ENCODE measurements around the gene CBX7. TPM values are rescaled to one million over a fixed set of nuclear protein-coding genes. Genes with fewer than 3 reads are reported as not detected.
"Not testable (repeated sequence)": the region's sequence is repeated elsewhere in the genome, so short reads cannot be mapped to it uniquely, and the experiment has no call there.

CBX7 gene
- total and polyA plus RNA-seq, 10 donors = 20.2 to 99.4 (median 60.3) TPM

- WGBS, 5 donors = 19 to 22% (median 21%) methylated on average over 19 to 22 of the region's 22 CpGs
- peak overlapping the region in 2 of 8 donors; percentile 13 to 52 for H3K4me3 ChIP-seq
- DNase-seq = peak; percentile 95
- H3K27me3 ChIP-seq (replicated peaks in 1 of 7) = peaks cover 0 to 5% (median 0%) of the 10 kb centered on the region in 7 donors
- intact Hi-C loops (cut with DNase I; ENCODE audit: low total_unique reads) = loop anchor here (10.0 kb wide), 1 partner anchor 340 kb away; no protein-coding TSS in a partner anchor
- peaks cover 43 to 95% (median 90%) of the 10 kb centered on the region in 6 donors for H3K4me1 ChIP-seq
- H3K9me3 ChIP-seq = no peaks in the 10 kb centered on the region
- peak overlapping the region; percentile 71 to 94 (median 88) for H3K27ac ChIP-seq
- H3K36me3 ChIP-seq = no peaks in the 10 kb centered on the region
- TF ChIP-seq CTCF (IDR thresholded peaks at IDR 0.05 in 8 of 11, conservative IDR thresholded peaks at IDR 0.05 in 3 of 11) (no peak), POLR2AphosphoS5 (IDR thresholded peaks at IDR 0.05) (peak; percentile 66 to 79 (median 75)), POLR2A (IDR thresholded peaks at IDR 0.05) (no peak)
Observed at GRCh38 chr22:39174498-39175352, 22.2 kb upstream of the CBX7 start.

DNA sequence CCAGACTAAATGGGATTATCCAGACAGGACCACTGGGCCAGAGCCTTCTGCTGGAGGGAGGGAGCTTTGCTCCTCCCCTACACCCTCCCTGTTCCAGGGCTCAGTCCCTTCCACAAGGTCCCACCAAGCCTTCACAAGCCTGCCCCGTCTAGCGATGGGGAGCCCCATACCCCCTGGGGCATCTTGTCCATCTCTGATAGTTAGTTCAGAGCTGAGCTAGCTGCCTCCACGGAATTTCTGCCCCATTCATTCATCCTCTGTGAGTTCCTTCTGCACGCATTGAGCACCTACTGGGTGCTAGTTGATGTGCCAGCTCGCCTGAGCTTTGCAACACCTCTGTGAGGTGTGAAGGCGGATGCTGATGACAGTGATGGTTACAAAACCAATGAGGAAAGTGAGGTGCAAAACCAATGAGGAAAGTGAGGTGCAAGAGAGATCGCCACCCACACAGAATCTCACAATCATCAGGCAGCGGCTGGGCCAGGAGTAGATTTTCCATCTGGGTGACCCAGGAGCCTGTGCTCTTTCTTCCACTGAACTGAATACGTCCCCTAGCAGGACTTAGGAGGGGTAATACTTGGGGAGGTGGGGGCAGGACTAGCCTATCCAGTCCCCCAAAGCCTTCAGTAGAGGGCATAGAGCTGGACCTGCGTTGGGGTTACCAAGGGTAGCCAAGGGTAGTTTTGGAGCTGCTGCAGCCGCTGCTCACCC is 21.5 kb upstream of the CBX7 start:
- intact Hi-C loops (cut with DNase I; ENCODE audit: low total_unique reads) = loop anchor here (2.0 to 10.0 kb wide), 2 partner anchors 63 to 341 kb away; no protein-coding TSS in a partner anchor
- Histone ChIP-seq H3K27ac (peak overlapping the region; percentile 71 to 94 (median 88)), H3K4me3 (peak overlapping the region in 2 of 8 donors; percentile 13 to 52), H3K4me1 (peaks cover 39 to 87% (median 83%) of the 10 kb centered on the region in 6 donors), H3K9me3 (no peaks in the 10 kb centered on the region), H3K27me3 (replicated peaks in 1 of 7) (peaks cover 0 to 8% (median 0%) of the 10 kb centered on the region in 7 donors), H3K36me3 (no peaks in the 10 kb centered on the region)
- DNase-seq = peak; percentile 82
- WGBS, 5 donors = 47 to 64% (median 53%) methylated on average over 10 to 11 of the region's 11 CpGs
- no peak for TF ChIP-seq CTCF (IDR thresholded peaks at IDR 0.05 in 8 of 11, conservative IDR thresholded peaks at IDR 0.05 in 3 of 11)
- peak in 1 of 3 donors; percentile 60 for TF ChIP-seq POLR2AphosphoS5 (IDR thresholded peaks at IDR 0.05)

DNA sequence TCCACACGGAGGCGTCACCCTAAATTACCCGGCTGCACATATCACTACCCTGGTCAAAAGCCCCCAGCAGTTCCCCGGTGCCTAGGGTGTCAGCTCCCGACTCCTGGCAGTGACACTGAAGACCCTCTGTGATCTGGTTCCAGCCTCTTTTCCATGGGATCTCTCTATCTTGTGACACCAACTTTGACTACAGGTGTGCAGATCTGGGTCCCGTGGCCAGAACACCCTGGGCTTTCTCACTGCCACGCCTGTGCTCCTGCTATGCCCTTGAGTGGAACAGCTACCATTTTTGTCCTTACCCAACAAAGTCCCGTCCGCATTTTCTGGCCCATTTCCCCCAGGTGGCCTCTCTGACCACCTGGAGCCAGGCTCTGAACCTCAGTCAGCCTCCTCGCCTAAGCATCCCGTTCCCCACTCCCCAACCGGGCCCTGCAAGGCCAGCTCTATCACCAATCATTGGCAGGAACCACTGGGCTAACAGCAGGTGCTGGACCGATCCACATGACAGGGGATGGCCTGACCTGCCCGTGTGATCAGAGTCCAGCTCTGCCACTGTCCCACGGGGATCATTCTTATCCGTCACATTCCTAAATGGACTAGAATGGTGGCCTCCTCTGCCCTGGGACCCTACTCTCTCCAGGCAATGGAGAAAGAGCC is 20.7 kb upstream of the CBX7 start:
- peak overlapping the region; percentile 46 to 94 (median 88) for H3K27ac ChIP-seq
- H3K4me3 ChIP-seq = no peak overlapping the region
- peaks cover 0 to 8% (median 0%) of the 10 kb centered on the region in 7 donors for H3K27me3 ChIP-seq (replicated peaks in 1 of 7)
- intact Hi-C loops (cut with DNase I; ENCODE audit: low total_unique reads) = loop anchor here (2.0 to 10.0 kb wide), 2 partner anchors 64 to 342 kb away; no protein-coding TSS in a partner anchor
- no peaks in the 10 kb centered on the region for H3K36me3 ChIP-seq
- no peaks in the 10 kb centered on the region for H3K9me3 ChIP-seq
- no peak for DNase-seq
- TF ChIP-seq POLR2AphosphoS5 (IDR thresholded peaks at IDR 0.05) (no peak), POLR2A (IDR thresholded peaks at IDR 0.05) (no peak), CTCF (IDR thresholded peaks at IDR 0.05 in 8 of 11, conservative IDR thresholded peaks at IDR 0.05 in 3 of 11) (no peak)
- WGBS, 5 donors = 83 to 91% (median 86%) methylated on average over 16 of the region's 16 CpGs
- peaks cover 36 to 80% (median 76%) of the 10 kb centered on the region in 6 donors for H3K4me1 ChIP-seq

DNA sequence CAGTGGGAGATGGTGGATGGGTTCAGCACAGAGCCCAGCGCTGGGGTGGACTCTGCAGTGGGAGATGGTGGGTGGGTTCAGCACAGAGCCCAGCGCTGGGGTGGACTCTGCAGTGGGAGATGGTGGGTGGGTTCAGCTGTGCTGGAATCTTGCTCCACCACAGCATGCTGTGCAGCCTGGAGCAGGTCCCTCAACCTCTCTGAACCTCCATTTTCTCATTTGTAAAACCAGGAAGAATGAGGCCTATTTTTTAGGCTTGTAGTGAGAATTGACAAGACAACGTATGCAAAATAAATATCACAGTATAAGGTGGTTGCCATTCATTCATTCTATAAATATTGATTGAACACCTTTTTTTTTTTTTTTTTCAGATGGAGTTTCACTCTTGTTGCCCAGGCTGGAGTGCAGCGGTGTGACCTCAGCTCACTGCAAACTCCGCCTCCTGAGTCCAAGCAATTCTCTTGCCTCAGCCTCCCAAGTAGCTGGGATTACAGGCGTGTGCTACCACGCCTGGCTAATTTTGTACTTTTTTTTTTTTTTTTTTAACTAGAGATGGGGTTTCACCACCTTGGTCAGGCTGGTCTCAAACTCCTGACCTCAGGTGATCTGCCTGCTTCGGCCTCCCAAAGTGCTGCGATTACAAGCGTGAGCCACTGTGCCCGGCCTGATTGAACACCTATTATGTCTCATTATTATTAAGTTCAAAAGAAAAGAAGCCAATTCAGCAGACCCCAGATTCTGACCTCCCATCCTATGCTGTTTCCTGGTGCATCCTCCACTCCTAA is 20.0 kb upstream of the CBX7 start:
- not testable (repeated sequence) for H3K27me3 ChIP-seq (replicated peaks in 1 of 7); H3K36me3 ChIP-seq; DNase-seq; H3K9me3 ChIP-seq; H3K4me3 ChIP-seq
- Histone ChIP-seq H3K4me1 (peaks cover 33 to 73% (median 69%) of the 10 kb centered on the region in 6 donors), H3K27ac (peak overlapping the region in 6 of 8 donors; percentile 46 to 94 (median 88))
- 83 to 90% (median 86%) methylated on average over 10 to 11 of the region's 11 CpGs for WGBS, 5 donors
- intact Hi-C loops (cut with DNase I; ENCODE audit: low total_unique reads) = loop anchor here (2.0 to 10.0 kb wide), 2 partner anchors 64 to 342 kb away; no protein-coding TSS in a partner anchor

All from spleen (tissue), 11 donors.